GM08714 (cell line): ENCODE results near the gene ADRA2C.

Source experiments
- H3K4me3 ChIP-seq: fragments of 200-500 bp; sonication (Bioruptor generic); 2 replicates; pipeline ENCODE4 v1.5.1; 2014; ENCODE audit warnings: mild to moderate bottlenecking, low read length, inconsistent platforms
- ZNF274 ChIP-seq: IDR thresholded peaks from 2 replicates; pipeline ENCODE4 v1.6.1; 2012; ENCODE audit warnings: mild to moderate bottlenecking, low read depth, low read length

ADRA2C gene

GRCh38 chr4:3762753-3763549 lies 3.2 kb upstream of the ADRA2C start:
- H3K4me3 ChIP-seq, result no peak overlapping the region
- no peak for TF ChIP-seq ZNF274

- no peak for TF ChIP-seq ZNF274
- H3K4me3 ChIP-seq, result no peak overlapping the region
Observed at GRCh38 chr4:3765271-3766035, 732 bp upstream of the ADRA2C start.

GRCh38 chr4:3766785-3767569 lies 792 bp downstream of the ADRA2C start:
- TF ChIP-seq ZNF274, result no peak
- H3K4me3 ChIP-seq, result no peak overlapping the region

GRCh38 chr4:3767570-3768288 lies 1.5 kb downstream of the ADRA2C start:
- no peak for TF ChIP-seq ZNF274
- H3K4me3 ChIP-seq, result no peak overlapping the region

- no peak overlapping the region for H3K4me3 ChIP-seq
- TF ChIP-seq ZNF274, result no peak
Observed at GRCh38 chr4:3768842-3769641, 2.9 kb downstream of the ADRA2C start.

GRCh38 chr4:3769642-3770184 lies 3.5 kb downstream of the ADRA2C start:
- no peak for TF ChIP-seq ZNF274
- no peak overlapping the region for H3K4me3 ChIP-seq

GRCh38 chr4:3770323-3771163 lies 4.4 kb downstream of the ADRA2C start:
- TF ChIP-seq ZNF274, result no peak
- no peak overlapping the region for H3K4me3 ChIP-seq

- no peak for TF ChIP-seq ZNF274
- H3K4me3 ChIP-seq, result no peak overlapping the region
Observed at GRCh38 chr4:3771164-3771809, 5.1 kb downstream of the ADRA2C start.

GRCh38 chr4:3771939-3772495 lies 5.8 kb downstream of the ADRA2C start:
- no peak for TF ChIP-seq ZNF274
- H3K4me3 ChIP-seq, result no peak overlapping the region

GRCh38 chr4:3772632-3773031 lies 6.4 kb downstream of the ADRA2C start:
- H3K4me3 ChIP-seq, result no peak overlapping the region
- TF ChIP-seq ZNF274, result no peak

GRCh38 chr4:3773552-3774001 lies 7.4 kb downstream of the ADRA2C start:
- TF ChIP-seq ZNF274, result no peak
- no peak overlapping the region for H3K4me3 ChIP-seq
